GM19351 (cell line): Measurements from ENCODE around the gene ALDH18A1.

ENCODE experiments used
- ATAC-seq: cut with Tn5 transposase; IDR thresholded peaks from one replicate; pipeline ENCODE4 v1.9.1; 2021; ENCODE audit warnings: mild to moderate bottlenecking, moderate library complexity; ENCODE audit not compliant: unreplicated experiment

Gene ALDH18A1

DNA sequence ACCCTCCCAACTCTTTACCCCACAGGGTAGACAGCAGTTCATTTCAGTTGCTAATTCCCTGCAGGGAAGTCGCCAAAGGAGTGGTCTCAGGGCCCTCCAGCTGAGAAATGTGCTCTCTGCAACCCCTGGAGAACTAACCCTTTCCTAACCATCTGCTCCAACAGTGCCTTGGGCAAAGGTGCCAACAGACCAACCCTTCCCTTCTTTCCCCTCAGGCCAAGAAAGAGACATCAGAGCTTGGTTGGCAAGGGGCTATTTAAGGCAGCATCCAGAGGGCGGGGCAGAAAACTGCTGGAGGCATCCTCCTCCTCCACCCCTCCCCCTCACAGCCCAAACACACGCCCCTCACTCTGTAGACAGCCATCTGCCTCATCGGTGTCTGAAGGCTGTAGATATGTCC is 97.0 kb downstream of the ALDH18A1 start:
- ATAC-seq, result no peak

DNA sequence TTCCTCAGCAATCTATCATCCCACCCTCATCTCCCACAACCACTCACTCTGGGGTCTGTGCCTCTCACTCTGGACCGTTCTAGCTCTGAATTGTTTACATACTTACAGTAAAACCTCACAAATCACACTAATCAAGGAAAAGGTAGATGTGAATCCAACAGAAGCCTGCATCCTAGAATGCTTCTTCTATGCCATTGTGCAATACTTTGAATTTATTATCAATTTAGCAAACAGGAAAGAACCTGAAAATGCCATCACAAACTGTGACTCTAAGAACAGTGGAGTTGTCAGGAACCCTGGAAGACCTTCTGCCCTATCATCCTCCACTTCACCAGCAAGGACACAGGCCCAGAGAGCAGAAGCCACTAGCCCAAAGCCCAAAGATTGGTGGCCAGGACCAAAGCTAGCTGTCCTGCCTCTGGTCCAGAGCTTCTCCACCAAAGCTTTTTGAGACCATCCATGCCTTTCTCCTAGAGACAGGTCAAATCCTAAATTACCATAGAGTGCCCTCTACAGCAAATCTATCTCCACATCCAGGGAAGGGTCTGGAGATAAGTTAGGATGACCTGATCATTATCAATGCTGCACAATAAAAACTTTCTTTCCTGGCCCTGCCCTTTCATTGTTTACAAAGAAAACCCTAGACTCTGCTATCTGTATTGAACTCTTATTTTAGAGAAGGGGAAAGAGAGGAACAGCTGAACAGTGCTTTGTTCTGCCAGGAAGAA is 97.8 kb downstream of the ALDH18A1 start:
- no peak for ATAC-seq

- ATAC-seq, result no peak
Measured at GRCh38 chr10:95556994-95557767, 99.3 kb downstream of the ALDH18A1 start.
